GM21529 (cell line): ENCODE results near the gene FCAMR.

Source experiments
- ATAC-seq: cut with Tn5 transposase; IDR thresholded peaks from one replicate; pipeline ENCODE4 v1.9.1; 2021; ENCODE audit not compliant: unreplicated experiment

FCAMR gene, protein sequence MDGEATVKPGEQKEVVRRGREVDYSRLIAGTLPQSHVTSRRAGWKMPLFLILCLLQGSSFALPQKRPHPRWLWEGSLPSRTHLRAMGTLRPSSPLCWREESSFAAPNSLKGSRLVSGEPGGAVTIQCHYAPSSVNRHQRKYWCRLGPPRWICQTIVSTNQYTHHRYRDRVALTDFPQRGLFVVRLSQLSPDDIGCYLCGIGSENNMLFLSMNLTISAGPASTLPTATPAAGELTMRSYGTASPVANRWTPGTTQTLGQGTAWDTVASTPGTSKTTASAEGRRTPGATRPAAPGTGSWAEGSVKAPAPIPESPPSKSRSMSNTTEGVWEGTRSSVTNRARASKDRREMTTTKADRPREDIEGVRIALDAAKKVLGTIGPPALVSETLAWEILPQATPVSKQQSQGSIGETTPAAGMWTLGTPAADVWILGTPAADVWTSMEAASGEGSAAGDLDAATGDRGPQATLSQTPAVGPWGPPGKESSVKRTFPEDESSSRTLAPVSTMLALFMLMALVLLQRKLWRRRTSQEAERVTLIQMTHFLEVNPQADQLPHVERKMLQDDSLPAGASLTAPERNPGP

DNA sequence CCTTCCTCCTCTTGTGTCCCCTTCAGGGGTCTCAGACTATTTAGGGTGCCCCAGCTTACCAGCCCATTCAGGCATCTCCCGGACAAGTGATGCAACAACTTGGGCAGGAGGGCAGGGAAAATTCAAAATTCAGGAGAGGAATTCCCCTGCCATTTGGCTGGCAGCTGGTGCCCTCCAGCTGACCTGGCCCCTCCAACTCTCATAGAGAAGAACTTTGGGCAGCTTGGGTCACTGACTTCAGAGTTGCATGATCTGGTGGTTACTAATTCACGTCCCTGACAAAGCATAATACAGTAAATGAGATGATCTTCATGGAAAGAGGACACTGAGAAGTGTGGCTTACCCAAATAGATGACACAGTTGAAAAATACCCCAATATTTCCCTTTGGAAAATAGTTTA is at the start of gene FCAMR:
TSS of gene FCAMR (minus strand) at position 15 of the 400 bp plus-strand sequence. CDS start 335 bp downstream, outside the sequence.
- no peak for ATAC-seq

DNA sequence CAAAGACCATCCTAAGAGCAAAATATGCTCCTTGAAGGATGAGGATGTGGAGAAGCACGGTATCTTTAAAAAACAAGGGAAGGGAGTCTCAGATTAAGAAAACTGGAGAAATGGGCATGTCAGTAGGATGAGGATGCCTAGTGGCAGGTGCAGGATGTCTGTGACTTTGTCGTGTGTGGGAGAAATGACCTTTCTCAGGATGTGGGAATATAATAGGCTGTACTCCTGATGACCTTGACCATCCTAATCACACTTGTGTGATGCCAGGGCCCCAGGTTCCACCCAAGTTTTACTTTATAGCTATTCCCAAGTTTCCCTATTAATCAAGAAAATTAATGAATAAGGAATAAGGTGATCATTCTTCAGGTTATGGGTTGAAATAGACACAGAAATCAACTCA is 49.4 kb upstream of the FCAMR start:
- ATAC-seq = no peak

DNA sequence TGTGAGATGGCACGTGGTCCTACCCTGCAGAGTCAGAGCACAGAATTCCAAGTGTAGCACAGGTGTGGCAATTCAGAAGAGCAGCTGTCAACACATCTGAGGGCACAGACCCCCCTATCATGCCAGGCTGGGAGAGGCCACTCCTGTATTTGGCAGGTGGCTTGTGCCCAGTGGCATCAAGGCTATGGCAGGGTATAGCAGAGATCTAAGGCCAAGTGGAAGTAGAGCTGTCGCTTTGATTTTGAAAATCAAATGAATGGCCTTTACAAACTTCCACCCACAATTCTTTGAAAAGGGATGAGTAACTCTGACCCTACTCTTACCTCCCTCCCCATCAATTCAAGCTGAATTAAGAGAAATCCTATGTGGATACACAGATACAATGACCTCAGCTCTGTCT is 48.9 kb upstream of the FCAMR start:
- ATAC-seq = no peak

DNA sequence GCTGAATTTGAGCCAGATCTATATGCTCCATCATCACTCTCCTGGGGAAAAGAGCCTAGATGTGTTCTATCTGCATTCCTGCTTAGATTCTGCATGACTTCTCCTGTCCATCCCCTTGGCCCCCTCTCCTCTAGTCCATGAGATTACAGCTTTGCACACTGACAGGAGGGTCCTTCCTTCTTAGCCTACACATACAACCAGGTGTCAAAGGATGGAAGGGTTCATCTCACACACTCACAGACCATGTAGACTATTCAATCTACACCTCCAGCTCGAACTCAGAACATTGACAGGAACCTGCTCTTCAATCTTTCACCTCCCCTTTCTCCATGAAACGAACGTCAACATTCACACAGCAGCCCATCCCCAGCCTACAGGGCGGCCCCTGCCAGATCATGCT is 48.4 kb upstream of the FCAMR start:
- no peak for ATAC-seq

DNA sequence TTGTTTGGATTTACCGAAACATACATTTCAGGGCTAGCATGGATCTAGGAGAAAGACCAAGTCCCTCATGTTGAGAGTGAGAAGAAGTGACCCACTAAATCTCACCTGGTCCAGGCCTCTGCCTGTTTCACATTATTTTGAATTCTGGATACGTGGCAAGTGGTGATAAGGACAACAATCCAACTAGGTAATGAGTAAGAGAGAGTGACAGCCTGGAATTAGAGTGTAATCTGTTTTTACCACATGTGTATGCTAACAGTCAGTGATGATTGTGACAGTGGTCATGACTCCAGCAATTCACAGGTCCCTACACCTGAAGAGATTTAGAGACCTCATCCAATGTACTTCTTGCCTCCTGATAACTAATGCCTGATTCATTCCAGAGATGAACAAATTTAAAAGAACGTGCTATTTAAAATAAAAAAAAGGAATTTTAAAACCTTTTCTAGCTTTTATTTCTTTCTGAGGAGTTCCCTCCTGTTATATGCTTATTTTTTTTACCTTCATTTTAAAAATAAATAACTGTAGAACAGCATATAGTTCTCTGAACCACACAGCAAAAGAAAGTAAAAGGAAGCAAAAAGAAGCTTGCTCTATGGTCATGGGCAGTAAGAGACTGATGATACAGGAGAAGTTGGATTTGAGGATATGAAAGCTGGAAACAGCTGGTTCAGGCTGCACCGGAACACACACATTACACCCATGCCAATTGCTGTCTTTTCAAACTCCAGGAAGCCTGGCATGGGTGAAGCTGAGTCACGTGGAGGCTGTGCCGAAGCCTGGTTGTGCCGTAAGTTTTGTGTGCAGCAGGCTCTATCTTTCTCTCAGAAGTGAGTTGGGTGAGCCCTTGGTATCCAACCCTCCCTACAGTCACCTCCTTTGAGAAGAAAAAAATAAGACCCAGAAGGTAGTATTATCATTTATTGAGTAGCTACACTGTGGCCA is 47.6 kb upstream of the FCAMR start:
- no peak for ATAC-seq

DNA sequence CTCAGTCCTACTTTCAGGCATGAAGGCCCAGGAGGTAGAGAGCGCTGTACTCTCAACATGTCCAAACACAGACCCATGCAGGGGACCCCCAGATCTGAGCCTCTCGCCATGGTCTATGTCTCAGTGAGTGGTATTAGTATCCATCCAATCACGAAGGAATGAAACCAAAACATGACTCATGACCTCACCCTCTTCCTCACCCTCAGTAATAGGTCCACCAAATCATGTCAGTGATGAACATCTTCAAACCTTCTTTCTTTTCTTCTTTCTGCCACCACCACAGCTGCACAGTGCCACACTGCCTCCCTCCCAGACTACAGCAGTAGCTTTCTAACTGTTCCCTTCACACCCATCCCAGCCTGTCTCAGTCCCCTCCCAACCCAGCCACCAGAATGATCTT is 45.5 kb upstream of the FCAMR start:
- no peak for ATAC-seq

DNA sequence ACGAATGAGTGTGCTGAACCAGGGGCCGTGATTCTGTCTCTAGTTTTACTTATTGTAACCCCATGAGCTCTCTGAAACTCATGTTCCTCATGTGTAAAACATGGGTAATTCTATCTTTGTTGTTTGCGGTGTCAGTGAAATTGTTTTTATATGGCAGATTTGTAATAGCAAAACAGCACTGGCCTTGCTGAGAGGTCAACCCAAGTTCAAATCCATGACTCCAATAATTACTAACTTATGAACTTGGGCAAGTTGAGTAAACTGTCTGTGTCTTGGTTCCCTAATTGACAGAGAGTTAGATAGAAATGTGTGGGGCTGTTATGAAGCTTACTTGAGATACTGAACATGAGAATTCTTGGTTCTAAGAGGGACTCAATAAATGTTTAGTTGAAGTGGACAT is 44.5 kb upstream of the FCAMR start:
- ATAC-seq = no peak

DNA sequence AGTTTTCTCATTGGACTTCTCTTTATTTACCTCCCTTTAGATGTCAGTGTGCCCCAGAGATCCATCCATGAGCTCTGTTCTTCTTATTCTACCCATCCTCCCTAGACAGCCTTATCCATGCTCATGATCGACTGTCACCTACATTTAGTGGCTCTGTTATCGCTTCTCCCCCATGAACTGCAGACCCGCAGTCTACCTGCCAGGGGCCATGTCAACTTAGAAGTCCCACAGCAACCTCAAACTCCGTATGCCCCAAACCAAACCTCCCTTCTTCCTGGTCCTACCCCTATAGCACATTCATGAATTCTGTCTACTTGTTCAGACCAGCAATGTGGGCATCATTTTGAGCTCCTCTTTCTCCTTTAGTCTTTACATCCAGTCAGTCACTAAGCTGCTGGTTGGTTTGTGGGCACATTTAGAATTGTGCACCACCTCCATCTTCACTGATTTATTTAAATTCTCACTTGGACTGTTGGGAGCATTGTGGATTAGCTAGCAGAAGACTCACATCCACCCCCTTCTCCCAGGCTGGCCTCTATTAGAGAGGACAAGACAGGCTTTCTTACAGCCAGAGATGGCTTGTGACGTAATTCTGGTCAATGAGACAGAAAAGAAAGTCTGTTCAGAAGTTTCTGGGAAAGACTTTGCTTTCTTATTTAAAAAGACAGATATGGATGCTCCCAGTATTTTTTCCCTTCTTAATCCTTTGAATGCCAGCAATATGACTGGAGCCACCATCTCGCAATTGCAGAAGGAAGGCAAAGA is 43.2 kb upstream of the FCAMR start:
- no peak for ATAC-seq

DNA sequence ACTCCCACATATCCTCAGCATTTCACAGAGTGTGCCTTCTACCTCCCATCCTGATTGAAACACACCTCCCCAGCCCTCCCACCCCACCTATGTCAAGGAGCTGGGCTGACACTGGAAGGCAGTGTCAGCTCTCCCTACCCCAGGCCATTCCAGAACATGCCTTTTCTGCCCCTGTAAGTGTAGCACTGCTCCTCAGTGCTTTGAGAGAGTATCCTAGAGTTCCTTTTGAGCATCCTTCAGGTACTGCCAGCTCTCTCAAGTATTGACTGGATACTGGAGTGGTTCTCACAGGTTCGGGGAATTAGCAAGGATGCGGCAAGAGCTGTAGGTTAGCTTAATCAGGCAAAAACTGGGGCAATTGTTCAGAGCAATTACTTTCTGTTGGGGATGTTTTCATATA is 40.5 kb upstream of the FCAMR start:
- no peak for ATAC-seq

DNA sequence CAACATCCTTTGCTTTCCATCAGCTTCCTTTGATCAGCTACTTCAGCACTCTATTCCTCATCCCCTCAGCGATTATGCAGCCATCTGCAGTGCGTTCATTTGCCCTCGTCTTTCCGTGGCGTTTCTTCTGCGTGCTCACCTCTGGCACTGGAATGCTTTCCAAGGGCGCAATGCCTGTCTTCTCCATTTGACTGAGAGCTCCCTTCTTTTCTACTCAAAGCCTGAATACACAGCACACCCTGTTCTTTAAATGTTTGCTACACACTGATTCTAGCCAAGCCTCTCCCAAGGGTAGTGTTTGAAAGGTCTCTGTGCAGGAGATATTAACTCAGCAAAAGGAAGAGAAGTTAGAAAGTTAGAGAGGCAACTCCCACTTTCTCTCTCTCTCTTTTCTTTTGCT is 39.7 kb upstream of the FCAMR start:
- no peak for ATAC-seq

DNA sequence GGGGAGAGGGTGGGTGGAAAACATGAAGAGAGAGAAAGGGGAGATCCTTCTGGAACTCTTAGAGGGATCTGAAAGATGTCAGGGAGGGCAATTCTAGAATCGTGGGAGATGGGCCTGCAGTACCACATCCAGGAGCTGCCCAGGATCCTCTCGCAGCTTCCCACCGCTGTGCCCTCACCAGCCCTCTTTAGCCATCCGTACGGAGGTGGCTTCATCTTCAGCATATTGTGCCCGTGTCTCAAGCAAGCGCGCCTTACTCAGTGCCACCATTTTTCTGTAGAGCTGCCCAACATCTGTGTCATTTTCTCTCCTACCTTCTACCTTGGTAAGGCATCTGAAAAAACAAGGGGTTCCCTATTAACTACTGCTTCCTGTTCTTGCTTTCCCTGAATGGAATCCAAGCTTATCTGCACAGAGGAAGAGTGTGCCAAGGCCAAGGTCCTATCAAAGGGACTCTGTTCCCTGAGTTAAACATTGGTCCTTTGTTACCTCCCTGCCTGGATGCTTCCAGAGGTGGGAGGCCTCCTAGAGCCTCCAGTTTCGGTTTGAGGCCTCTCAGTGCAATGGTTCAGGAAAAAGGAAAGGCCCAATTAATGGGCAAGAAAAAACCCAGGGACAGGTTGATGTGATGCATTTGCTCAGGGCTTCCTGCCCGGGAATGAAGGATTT is 39.1 kb upstream of the FCAMR start:
- no peak for ATAC-seq

DNA sequence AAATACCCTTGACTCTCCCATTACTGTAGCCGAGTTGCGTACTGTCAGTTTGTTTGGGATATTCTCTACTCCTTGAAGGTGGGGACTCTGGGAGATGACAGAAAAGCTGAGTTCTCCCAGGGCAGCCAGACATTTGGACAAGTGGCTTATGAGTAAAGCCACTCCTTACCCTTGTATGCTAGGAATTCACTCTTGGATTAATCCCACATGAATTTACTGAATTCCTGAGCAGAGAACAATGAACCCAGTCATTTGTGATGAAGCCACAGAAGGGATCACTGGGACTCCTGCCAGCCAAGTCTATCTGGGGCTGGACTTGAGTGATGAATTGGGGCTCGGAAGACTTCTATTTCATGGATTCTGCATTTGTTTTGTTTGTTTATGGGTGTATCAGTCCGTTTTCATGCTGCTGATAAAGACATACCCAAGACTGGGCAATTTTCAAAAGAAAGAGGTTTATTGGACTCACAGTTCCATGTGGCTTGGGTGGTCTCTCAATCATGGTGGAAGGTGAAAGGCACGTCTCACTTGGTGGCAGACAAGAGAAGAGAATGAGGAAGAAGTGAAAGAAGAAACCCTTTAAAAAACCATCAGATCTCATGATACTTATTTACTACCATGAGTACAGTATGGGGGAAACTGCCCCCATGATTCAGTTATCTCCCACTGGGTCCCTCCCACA is 37.2 kb upstream of the FCAMR start:
- no peak for ATAC-seq

DNA sequence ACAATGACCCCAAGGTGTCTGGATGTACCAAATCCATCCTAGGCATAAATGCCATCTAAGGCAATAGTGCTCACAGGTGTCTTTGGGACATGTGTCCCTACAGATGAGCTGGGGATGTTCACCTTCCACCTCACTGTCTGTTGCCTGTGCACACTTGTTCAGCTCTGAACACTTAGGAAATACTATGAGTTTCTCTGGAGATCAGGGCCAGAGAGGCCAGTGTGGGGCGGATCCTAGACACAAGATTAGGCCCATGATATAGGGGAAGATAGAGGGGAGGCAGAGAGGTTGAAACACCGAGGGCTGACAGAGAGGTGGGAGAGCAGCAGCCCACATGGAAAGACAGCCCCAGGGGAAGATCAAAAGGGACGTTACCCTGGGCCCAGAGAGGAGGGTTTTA is 36.7 kb upstream of the FCAMR start:
- no peak for ATAC-seq

DNA sequence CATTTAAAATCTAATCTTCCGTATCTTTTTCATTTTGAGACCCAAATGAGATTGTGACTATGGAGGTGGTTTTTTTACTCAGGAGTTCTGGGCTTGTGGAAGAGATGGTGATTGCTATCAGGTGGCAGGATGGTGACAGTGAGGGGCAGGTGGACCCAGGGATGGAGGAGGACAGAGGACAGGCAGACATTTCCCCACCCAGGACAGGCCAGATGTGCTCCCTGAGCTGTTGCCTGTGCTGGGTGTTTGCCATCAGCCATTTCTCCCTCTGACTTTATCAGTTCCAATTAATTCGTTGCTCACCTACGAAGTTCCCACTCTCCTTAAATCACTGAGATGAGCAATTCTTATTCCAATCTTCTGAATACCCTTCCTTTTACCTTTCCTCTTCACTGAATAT is 35.8 kb upstream of the FCAMR start:
- no peak for ATAC-seq

DNA sequence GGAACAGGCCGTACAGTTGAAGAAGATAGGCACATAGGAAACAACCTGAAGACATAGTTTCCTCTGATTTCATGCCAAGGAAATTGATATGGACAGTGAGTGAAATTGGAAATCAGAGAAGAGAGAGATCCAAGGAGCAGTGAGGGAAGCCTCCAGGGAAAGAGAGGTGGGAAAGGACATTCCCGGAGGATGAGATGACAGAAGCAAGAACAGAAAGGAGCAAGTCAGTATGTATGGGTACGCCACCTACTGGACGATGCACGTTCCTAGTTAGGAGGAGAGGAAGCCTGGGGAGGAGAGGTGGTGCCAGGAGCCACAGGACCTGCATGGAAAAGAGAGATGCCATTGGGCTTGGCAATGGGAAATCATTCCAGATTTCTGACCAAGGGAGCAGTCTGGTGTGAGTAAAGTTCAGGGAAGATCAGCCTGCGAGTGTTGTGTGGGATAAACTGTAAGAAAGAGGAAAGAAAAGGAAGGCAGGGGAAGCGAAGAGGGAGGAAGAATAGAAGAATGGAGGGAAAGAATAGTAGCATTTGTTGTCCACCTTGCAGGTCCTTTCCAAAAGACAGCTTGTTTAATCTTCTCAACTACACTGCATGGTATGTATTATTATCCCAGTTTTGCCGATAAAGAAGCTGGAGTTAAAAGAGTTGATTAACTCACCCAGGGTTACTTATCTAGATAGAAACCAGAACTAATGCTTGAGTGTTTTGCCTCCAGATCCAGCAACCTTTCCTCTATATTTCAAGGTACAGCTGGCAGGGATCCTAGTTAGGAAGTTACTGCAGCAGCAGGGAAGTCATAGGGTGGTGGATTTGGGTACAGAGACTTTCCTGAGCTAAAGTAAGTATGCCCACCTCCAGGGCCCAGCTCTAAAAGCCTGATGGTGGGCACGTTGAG is 34.9 kb upstream of the FCAMR start:
- ATAC-seq = no peak

DNA sequence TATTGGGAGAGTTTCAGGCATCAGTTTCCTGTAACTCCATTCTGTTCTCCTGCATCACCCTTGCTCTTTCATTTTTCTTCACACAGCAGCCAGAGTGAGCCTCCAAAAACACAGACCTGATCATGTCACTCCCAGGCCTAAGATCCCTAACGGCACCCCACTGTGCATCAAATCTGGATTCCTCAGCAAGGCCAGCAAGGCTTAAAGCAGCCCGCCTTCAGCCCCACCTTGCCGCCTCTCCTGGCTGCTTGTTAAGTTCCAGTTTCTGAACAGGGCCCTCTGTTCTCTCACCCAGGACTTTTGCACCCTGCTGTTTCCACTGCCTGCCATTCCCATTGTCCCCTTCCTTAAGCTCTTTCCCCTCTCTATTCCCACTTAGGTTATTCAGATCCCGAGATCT is 33.0 kb upstream of the FCAMR start:
- no peak for ATAC-seq

DNA sequence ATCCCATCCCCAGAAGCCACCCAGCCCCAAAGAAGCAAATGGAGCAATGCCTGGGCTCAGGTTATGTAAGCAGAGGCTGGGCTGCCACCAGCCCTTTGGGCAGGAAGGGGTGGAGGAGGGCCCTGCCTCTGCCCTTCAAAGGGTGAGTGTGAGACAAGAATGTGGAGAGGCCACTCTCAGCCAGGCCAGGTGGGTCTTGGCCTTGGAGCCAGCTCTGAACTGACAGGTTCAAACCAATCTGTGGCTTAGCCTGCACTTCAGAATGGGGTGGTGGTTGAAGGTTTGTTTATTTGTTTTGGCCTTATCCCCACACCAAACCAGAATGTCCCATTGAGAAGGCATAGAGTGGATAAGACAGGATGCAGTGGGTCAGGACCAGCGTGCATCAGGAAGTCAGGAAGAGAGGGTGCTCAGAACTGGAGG is 32.5 kb upstream of the FCAMR start:
- no peak for ATAC-seq

DNA sequence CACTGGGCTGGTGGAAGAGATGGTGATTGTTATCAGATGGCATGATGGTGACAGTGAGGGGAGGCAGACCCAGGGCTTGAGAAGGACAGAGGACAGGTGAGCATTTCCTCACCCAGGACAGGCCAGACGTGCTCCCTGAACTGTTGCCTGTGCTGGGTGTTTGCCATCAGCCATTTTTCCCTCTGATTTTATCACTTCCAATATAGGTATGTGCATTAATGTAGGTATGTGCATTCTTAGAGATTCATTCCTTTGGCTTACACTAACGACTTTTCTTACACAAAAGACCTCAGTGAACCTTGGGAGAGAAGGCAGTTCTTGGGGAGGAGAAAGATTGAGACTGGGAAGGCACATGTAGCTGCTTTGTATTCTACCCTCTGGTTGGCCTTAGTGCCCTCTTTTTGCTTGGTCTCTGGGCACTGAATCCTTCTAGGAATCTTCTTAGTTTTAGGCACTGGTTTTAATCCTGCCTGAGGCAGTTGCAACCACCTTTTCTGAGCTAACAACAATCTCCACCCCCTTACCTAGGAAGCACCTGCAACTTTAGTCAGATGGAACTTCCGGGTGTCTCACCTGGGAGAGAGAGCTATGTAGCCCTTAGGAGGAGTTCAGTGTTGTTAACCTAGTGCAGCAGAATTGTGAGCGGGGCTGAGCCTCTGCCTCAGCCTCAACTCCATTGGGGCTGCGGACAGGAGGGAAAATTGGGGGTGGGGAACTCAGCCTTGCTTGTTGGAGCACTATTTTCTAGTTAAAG is 31.4 kb upstream of the FCAMR start:
- ATAC-seq = no peak
